GM12878 (cell line): ENCODE results near the gene FOXP1. TPM values are rescaled to one million over a fixed set of nuclear protein-coding genes. Genes with fewer than 3 reads are reported as not detected.

Source experiments
- ATAC-seq: fragments of 200-7000 bp; cut with Tn5 transposase; 3 replicates; pipeline ENCODE4 v1.9.1; 2020; ENCODE audit warnings: mild to moderate bottlenecking, moderate library complexity
- BruUV-seq: library from RNA; stranded (reverse); fragments of 400-500 nt; replicated peaks from 2 replicates; lab custom pipeline; 2021; lab: Mats Ljungman, UMichigan
- CTCF ChIA-PET: fragments of 300-600 bp; sonication (Branson Sonifier 250); formaldehyde crosslinking; extraction: SDS; loops from one replicate; lab custom pipeline; 2021; ENCODE audit warnings: inconsistent platforms; lab: Yijun Ruan, JAX
- POLR2A ChIA-PET: fragments of 350-600 bp; formaldehyde crosslinking; extraction: SDS; loops from one replicate; lab custom pipeline; 2021; ENCODE audit warnings: inconsistent platforms; lab: Charles Lee
- RAD21 ChIA-PET: fragments of 300-600 bp; sonication (Branson Sonifier 250); formaldehyde crosslinking; loops from one replicate; lab custom pipeline; 2023; ENCODE audit warnings: antibody characterized with exemption; ENCODE audit not compliant: unreplicated experiment; lab: Charles Lee
- SMC1A ChIA-PET: fragments of 300-600 bp; sonication (Branson Sonifier 250); formaldehyde crosslinking; loops from one replicate; lab custom pipeline; 2023; ENCODE audit not compliant: unreplicated experiment, uncharacterized antibody; lab: Charles Lee
- DNase-seq: peaks from one replicate; pipeline ENCODE4 v3.0.0-alpha.2; 2011; ENCODE audit warnings: low read depth, low spot score
- FAIRE-seq: peaks from 3 replicates; lab custom pipeline; 2011; peaks lifted over from hg19 to GRCh38; lab: Jason Lieb, UNC
- H2AFZ ChIP-seq: 2 replicates; pipeline ENCODE4 v1.6.0; 2011; ENCODE audit warnings: low read depth, low read length, control low read depth; ENCODE audit not compliant: control insufficient read depth
- H3K27ac ChIP-seq: 2 replicates; pipeline ENCODE4 v1.5.1; 2011; ENCODE audit warnings: control low read depth; ENCODE audit not compliant: control insufficient read depth, insufficient read depth
- H3K27me3 ChIP-seq, 2 experiments: replicated peaks in 1 of 2; 2 replicates each; pipeline versions ENCODE4 v1.6.0 to v1.6.1; 2011; ENCODE audit warnings: low read length in 1 of 2; ENCODE audit not compliant: control insufficient read depth in 2 of 2, insufficient read depth in 2 of 2
- H3K36me3 ChIP-seq, 2 experiments: 2 replicates each; pipeline ENCODE4 v1.5.1; 2011; ENCODE audit warnings: low read length in 1 of 2; ENCODE audit not compliant: control insufficient read depth in 2 of 2, insufficient read depth in 2 of 2
- H3K4me1 ChIP-seq: 2 replicates; pipeline ENCODE4 v1.6.1; 2011; ENCODE audit warnings: mild to moderate bottlenecking, low read length, moderate library complexity, mixed read lengths; ENCODE audit not compliant: control insufficient read depth, insufficient read depth
- H3K4me2 ChIP-seq: 2 replicates; pipeline ENCODE4 v1.6.0; 2011; ENCODE audit warnings: control low read depth; ENCODE audit not compliant: control insufficient read depth, insufficient read depth
- H3K4me3 ChIP-seq: fragments of 200-600 bp; sonication (generic); 2 replicates; pipeline ENCODE4 v1.5.1; 2016
- H3K79me2 ChIP-seq: 2 replicates; pipeline ENCODE4 v1.6.0; 2011; ENCODE audit warnings: low read length; ENCODE audit not compliant: control insufficient read depth, insufficient read depth
- H3K9ac ChIP-seq: 2 replicates; pipeline ENCODE4 v1.8.0; 2011; ENCODE audit warnings: low read length, control low read depth, mixed read lengths; ENCODE audit not compliant: control insufficient read depth, insufficient read depth
- H3K9me3 ChIP-seq: replicated peaks from 3 replicates; pipeline ENCODE4 v1.5.1; 2011; ENCODE audit warnings: mild to moderate bottlenecking, low read length; ENCODE audit not compliant: control insufficient read depth, insufficient read depth
- H4K20me1 ChIP-seq: 2 replicates; pipeline ENCODE4 v1.6.0; 2011; ENCODE audit not compliant: control insufficient read depth, insufficient read depth
- CTCF ChIP-seq, 3 experiments: IDR thresholded peaks in 2 of 3; conservative IDR thresholded peaks in 1 of 3; 2 replicates each; pipeline ENCODE4 v1.5.1; 2011; ENCODE audit warnings: low read depth in 3 of 3, low read length in 3 of 3, mild to moderate bottlenecking in 3 of 3, control low read depth in 2 of 3, moderate library complexity in 2 of 3, inconsistent platforms in 1 of 3, mixed read lengths in 1 of 3; ENCODE audit not compliant: control insufficient read depth in 2 of 3, insufficient read depth in 1 of 3; ENCODE audit errors: extremely low read depth in 1 of 3
- SMC3 ChIP-seq: IDR thresholded peaks from 2 replicates; pipeline ENCODE4 v1.6.1; 2011; ENCODE audit warnings: low read length, improper control_type of control experiment, borderline replicate concordance
- WGBS: methylation state at CpG from one replicate; pipeline ENCODE4 v1.1.6; 2016; ENCODE audit warnings: low lambda C conversion rate; ENCODE audit not compliant: insufficient replicate concordance, insufficient coverage; ENCODE audit errors: missing lambda C conversion rate; 5-methylcytosine and 5-hydroxymethylcytosine counted together
- in situ Hi-C: fragments of 300-500 bp; cut with MboI; formaldehyde crosslinking; loops from 9 replicates; pipeline ENCODE4 v1.14.3; 2018; ENCODE audit warnings: mixed read lengths
- intact Hi-C: fragments of 100-400 bp; cut with micrococcal nuclease; formaldehyde crosslinking; loops from one replicate; pipeline ENCODE4 v1.14.2; 2022; ENCODE audit not compliant: unreplicated experiment
- polyA plus RNA-seq, 11 experiments: library from polyadenylated mRNA; depleted of rRNA in 4 of 11; unstranded in 6 of 11; stranded (reverse) in 5 of 11; fragments of >200 nt; fragmentation: Nextera tagmentation in 4 of 11; fragmentation: Illumina TruSeq in 1 of 11; extraction: Ambion mirVana in 4 of 11; extraction: Trizol in 1 of 11; gene quantifications; 1 replicate in 1 of 11; 2 replicates in 10 of 11; pipeline versions ENCODE4 v1.2.1 to v1.2.3, GENCODE V29; 2011 to 2016; ENCODE audit warnings: inconsistent platforms in 2 of 11, missing spikeins in 2 of 11, low read depth in 1 of 11
- total RNA-seq, 4 experiments: library from RNA; depleted of rRNA in 3 of 4; stranded (reverse); fragments of >200 nt in 3 of 4; fragmentation: Illumina TruSeq in 1 of 4; extraction: Trizol in 1 of 4; gene quantifications; 2 replicates each; pipeline versions ENCODE4 v1.2.1 to v1.2.3, GENCODE V29; 2013 to 2021

FOXP1 gene
- total and polyA plus RNA-seq, 10 of the 15 experiments (the other 5 are each of a cell fraction or from before 2014, with no cell fraction given): 0.05 to 1.6 (median 0.20) TPM; not detected in 1

- no peaks in the 10 kb centered on the region for H3K79me2 ChIP-seq
- no peak overlapping the region for H3K4me2 ChIP-seq
- in situ Hi-C loops: no loop called here
- ChIA-PET CTCF (interaction anchor here (1.3 to 1.6 kb wide), 4 partner anchors 10 to 472 kb away, joined by 3 to 4 read pairs (median 3); no protein-coding TSS in a partner anchor), SMC1A (interaction anchor here (1.0 to 1.8 kb wide), 3 partner anchors 10 to 23 kb away, joined by 3 to 5 read pairs (median 5); no protein-coding TSS in a partner anchor), POLR2A (interaction anchor here (0.5 kb wide), 1 partner anchor 420 kb away, joined by 3 read pairs; no protein-coding TSS in a partner anchor), RAD21 (no interaction called here)
- BruUV-seq: no TSS peak
- ATAC-seq (no peak), DNase-seq (no peak), FAIRE-seq (no peak)
- no peak overlapping the region for H3K9ac ChIP-seq
- peaks cover 0 to 1% of the 10 kb centered on the region in 2 experiments; a peak in 2 of 4 replicates for H3K27me3 ChIP-seq
- no peaks in the 10 kb centered on the region for H4K20me1 ChIP-seq
- H3K9me3 ChIP-seq: no peaks in the 10 kb centered on the region
- H3K4me1 ChIP-seq: no peaks in the 10 kb centered on the region
- no peak overlapping the region for H3K27ac ChIP-seq
- no peak overlapping the region for H2AFZ ChIP-seq
- intact Hi-C loops: no loop called here
- TF ChIP-seq SMC3: peak; percentile 23; the same call in 1 of the 2 replicates
- TF ChIP-seq CTCF (IDR thresholded peaks at IDR 0.05 in 2 of 3, conservative IDR thresholded peaks at IDR 0.05 in 1 of 3; ENCODE audit: control insufficient read depth in 2 of 3, extremely low read depth in 1 of 3, insufficient read depth in 1 of 3, low read depth in 3 of 3, low read length in 3 of 3): no peak; a peak in 1 of 6 replicates
- 51% methylated on average over 5 of the region's 5 CpGs for WGBS
- no peaks in the 10 kb centered on the region for H3K36me3 ChIP-seq
- no peak overlapping the region for H3K4me3 ChIP-seq
Measured at GRCh38 chr3:71022551-71023335, 560.8 kb downstream of the FOXP1 start.
